GM19025 (cell line): Measurements from ENCODE around the gene P2RY12.

Experiments used
- ATAC-seq: cut with Tn5 transposase; IDR thresholded peaks from one replicate; pipeline ENCODE4 v1.9.1; 2021; ENCODE audit warnings: mild to moderate bottlenecking, low read depth, moderate library complexity; ENCODE audit not compliant: unreplicated experiment

The P2RY12 gene

GRCh38 chr3:151312972-151313371 lies 71.6 kb downstream of the P2RY12 start:
- ATAC-seq = no peak

GRCh38 chr3:151309566-151309965 lies 75.0 kb downstream of the P2RY12 start:
- ATAC-seq = no peak

- ATAC-seq = no peak
Measured at GRCh38 chr3:151307583-151308488, 76.7 kb downstream of the P2RY12 start.

- ATAC-seq = no peak
Measured at GRCh38 chr3:151307131-151307530, 77.4 kb downstream of the P2RY12 start.

- no peak for ATAC-seq
Measured at GRCh38 chr3:151306168-151306810, 78.3 kb downstream of the P2RY12 start.

GRCh38 chr3:151305775-151306151 lies 78.8 kb downstream of the P2RY12 start:
- ATAC-seq = no peak

- no peak for ATAC-seq
Measured at GRCh38 chr3:151305060-151305774, 79.3 kb downstream of the P2RY12 start.

GRCh38 chr3:151303751-151304150 lies 80.8 kb downstream of the P2RY12 start:
- no peak for ATAC-seq

- no peak for ATAC-seq
Measured at GRCh38 chr3:151301787-151302186, 82.8 kb downstream of the P2RY12 start.

GRCh38 chr3:151300539-151300938 lies 84.0 kb downstream of the P2RY12 start:
- no peak for ATAC-seq

- ATAC-seq = no peak
Measured at GRCh38 chr3:151299006-151299405, 85.5 kb downstream of the P2RY12 start.

GRCh38 chr3:151297429-151297828 lies 87.1 kb downstream of the P2RY12 start:
- ATAC-seq = no peak

GRCh38 chr3:151296226-151296625 lies 88.3 kb downstream of the P2RY12 start:
- ATAC-seq = no peak

- no peak for ATAC-seq
Measured at GRCh38 chr3:151293127-151293526, 91.4 kb downstream of the P2RY12 start.

- ATAC-seq = no peak
Measured at GRCh38 chr3:151290673-151291072, 93.9 kb downstream of the P2RY12 start.

GRCh38 chr3:151289445-151289844 lies 95.1 kb downstream of the P2RY12 start:
- no peak for ATAC-seq
